ENCODE measurements around the gene PAWR. TPM values are rescaled to one million over a fixed set of nuclear protein-coding genes. Genes with fewer than 3 reads are reported as not detected.

Gene PAWR
- polyA plus RNA-seq, 1 donor (not counting 4 experiments of a cell fraction or from before 2014, with no cell fraction given) = 41.1 TPM

GRCh38 chr12:79591988-79592387, 98.8 kb downstream of the PAWR start:
- Histone ChIP-seq H3K4me3 (ENCODE audit: control insufficient read depth in 2 of 3, extremely low read depth in 1 of 3, insufficient read depth in 2 of 3, low read depth in 1 of 3, low read length in 3 of 3) (no peak overlapping the region), H3K27me3 (ENCODE audit: control insufficient read depth, extremely low read depth, insufficient read depth, low read length) (no peaks in the 10 kb centered on the region), H3K4me2 (ENCODE audit: control insufficient read depth, extremely low read depth, insufficient read depth, low read depth, low read length) (no peak overlapping the region), H3K79me2 (ENCODE audit: control insufficient read depth, insufficient read depth, low read length) (peaks cover 4% of the 10 kb centered on the region), H2AFZ (ENCODE audit: control insufficient read depth, low read length) (no peak overlapping the region), H3K9me1 (ENCODE audit: control insufficient read depth, extremely low read depth, insufficient read depth, low read length) (no peaks in the 10 kb centered on the region), H3K27ac (ENCODE audit: control insufficient read depth, insufficient read depth, low read length) (no peak overlapping the region), H3K9ac (ENCODE audit: control insufficient read depth, extremely low read depth, insufficient read depth, low read length) (no peak overlapping the region), H3K4me1 (ENCODE audit: control insufficient read depth, extremely low read depth, insufficient read depth, low read length) (peaks cover 2% of the 10 kb centered on the region), H3K36me3 (ENCODE audit: control insufficient read depth in 2 of 2, extremely low read depth in 1 of 2, insufficient read depth in 2 of 2, low read length in 2 of 2) (peaks cover 0 to 2% of the 10 kb centered on the region in 2 experiments), H4K20me1 (ENCODE audit: control insufficient read depth, extremely low read depth, insufficient read depth, low read length) (no peaks in the 10 kb centered on the region), H3K9me3 (ENCODE audit: control insufficient read depth, low read depth, low read length) (no peaks in the 10 kb centered on the region)
- DNase-seq (ENCODE audit: low read depth, low spot score) (no peak), FAIRE-seq (no peak)
- dilution Hi-C loops (cut with MboI; ENCODE audit: extremely low pct_ligation_motif_present, low sequenced_read_pairs) = no loop called here
- TF ChIP-seq, protein P1, sequence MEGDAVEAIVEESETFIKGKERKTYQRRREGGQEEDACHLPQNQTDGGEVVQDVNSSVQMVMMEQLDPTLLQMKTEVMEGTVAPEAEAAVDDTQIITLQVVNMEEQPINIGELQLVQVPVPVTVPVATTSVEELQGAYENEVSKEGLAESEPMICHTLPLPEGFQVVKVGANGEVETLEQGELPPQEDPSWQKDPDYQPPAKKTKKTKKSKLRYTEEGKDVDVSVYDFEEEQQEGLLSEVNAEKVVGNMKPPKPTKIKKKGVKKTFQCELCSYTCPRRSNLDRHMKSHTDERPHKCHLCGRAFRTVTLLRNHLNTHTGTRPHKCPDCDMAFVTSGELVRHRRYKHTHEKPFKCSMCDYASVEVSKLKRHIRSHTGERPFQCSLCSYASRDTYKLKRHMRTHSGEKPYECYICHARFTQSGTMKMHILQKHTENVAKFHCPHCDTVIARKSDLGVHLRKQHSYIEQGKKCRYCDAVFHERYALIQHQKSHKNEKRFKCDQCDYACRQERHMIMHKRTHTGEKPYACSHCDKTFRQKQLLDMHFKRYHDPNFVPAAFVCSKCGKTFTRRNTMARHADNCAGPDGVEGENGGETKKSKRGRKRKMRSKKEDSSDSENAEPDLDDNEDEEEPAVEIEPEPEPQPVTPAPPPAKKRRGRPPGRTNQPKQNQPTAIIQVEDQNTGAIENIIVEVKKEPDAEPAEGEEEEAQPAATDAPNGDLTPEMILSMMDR (optimal IDR thresholded peaks at IDR 0.05 in 1 of 3, IDR thresholded peaks at IDR 0.05 in 1 of 3, conservative IDR thresholded peaks at IDR 0.05 in 1 of 3; ENCODE audit: extremely low read depth in 1 of 3, insufficient read depth in 2 of 3, low read length in 3 of 3) = no peak
- no peak for TF ChIP-seq EZH2 (IDR thresholded peaks at IDR 0.05; ENCODE audit: low read length)

- H3K9me3 ChIP-seq (ENCODE audit: control insufficient read depth, low read depth, low read length) = no peaks in the 10 kb centered on the region
- H3K79me2 ChIP-seq (ENCODE audit: control insufficient read depth, insufficient read depth, low read length) = no peaks in the 10 kb centered on the region
- FAIRE-seq (no peak), DNase-seq (ENCODE audit: low read depth, low spot score) (no peak)
- H3K27ac ChIP-seq (ENCODE audit: control insufficient read depth, insufficient read depth, low read length) = no peak overlapping the region
- no peaks in the 10 kb centered on the region for H3K27me3 ChIP-seq (ENCODE audit: control insufficient read depth, extremely low read depth, insufficient read depth, low read length)
- no peak overlapping the region for H3K9ac ChIP-seq (ENCODE audit: control insufficient read depth, extremely low read depth, insufficient read depth, low read length)
- no peak overlapping the region for H2AFZ ChIP-seq (ENCODE audit: control insufficient read depth, low read length)
- H3K36me3 ChIP-seq (ENCODE audit: control insufficient read depth in 2 of 2, extremely low read depth in 1 of 2, insufficient read depth in 2 of 2, low read length in 2 of 2) = peaks cover 0 to 2% of the 10 kb centered on the region in 2 experiments
- TF ChIP-seq EZH2 (IDR thresholded peaks at IDR 0.05; ENCODE audit: low read length) = no peak
- TF ChIP-seq, protein P1 (optimal IDR thresholded peaks at IDR 0.05 in 1 of 3, IDR thresholded peaks at IDR 0.05 in 1 of 3, conservative IDR thresholded peaks at IDR 0.05 in 1 of 3; ENCODE audit: extremely low read depth in 1 of 3, insufficient read depth in 2 of 3, low read length in 3 of 3) = no peak
- peaks cover 2% of the 10 kb centered on the region for H3K4me1 ChIP-seq (ENCODE audit: control insufficient read depth, extremely low read depth, insufficient read depth, low read length)
- H3K4me2 ChIP-seq (ENCODE audit: control insufficient read depth, extremely low read depth, insufficient read depth, low read depth, low read length) = no peak overlapping the region
- dilution Hi-C loops (cut with MboI; ENCODE audit: extremely low pct_ligation_motif_present, low sequenced_read_pairs) = no loop called here
- H3K9me1 ChIP-seq (ENCODE audit: control insufficient read depth, extremely low read depth, insufficient read depth, low read length) = no peaks in the 10 kb centered on the region
- no peak overlapping the region for H3K4me3 ChIP-seq (ENCODE audit: control insufficient read depth in 2 of 3, extremely low read depth in 1 of 3, insufficient read depth in 2 of 3, low read depth in 1 of 3, low read length in 3 of 3)
- no peaks in the 10 kb centered on the region for H4K20me1 ChIP-seq (ENCODE audit: control insufficient read depth, extremely low read depth, insufficient read depth, low read length)
Observed at GRCh38 chr12:79590751-79591150, 100.0 kb downstream of the PAWR start.
